ENCODE results near the gene ACVR1. TPM values are rescaled to one million over a fixed set of nuclear protein-coding genes. Genes with fewer than 3 reads are reported as not detected.
"Not testable (repeated sequence)": the region's sequence is repeated elsewhere in the genome, so short reads cannot be mapped to it uniquely, and the experiment has no call there.

Gene ACVR1
- total RNA-seq, 1 experiment from 2014 or later, result 12.6 TPM

- peak; percentile 14 for DNase-seq (ENCODE audit: low read depth)
Measured at GRCh38 chr2:157894694-157895435, 18.7 kb upstream of the ACVR1 start.

DNA sequence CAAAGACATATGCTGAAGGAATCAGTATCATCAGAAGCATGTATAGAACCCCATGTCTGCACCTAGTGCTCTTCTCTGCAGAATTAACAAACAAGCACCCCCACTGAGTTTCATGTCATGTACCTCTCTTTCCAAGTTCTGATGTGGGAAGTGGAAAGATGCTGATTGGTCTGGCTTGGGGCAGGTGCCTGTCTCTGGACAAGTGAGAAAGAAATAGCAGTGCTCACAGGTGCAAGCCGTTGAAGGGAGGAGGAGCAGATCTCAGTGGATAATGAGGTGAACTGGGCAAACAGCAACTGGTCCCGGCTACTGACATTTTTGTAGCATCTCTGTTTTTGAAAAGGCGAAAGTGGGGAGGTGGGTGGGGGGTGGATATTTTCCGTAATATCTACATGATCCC lies 17.5 kb upstream of the ACVR1 start:
- no peak for DNase-seq (ENCODE audit: low read depth)

DNA sequence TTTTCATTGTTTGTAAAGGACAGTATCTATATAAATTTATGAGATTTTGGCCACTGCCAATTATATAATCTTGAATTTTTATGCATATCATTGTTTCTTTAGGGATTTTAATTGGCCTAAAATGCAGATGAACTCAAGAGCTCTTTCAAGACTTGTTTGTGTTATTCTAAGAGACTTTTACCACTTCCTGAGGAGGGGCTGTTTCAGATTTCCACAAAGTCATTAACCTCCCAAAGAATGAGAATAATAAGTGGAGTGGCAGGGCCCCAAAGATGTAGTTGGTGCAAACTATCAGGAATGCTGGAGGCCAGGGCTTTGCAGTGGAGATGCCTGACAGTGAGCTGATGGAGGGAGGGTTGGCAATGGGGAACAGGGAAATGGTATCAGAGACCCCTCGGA lies 15.5 kb upstream of the ACVR1 start:
- no peak for DNase-seq (ENCODE audit: low read depth)

DNA sequence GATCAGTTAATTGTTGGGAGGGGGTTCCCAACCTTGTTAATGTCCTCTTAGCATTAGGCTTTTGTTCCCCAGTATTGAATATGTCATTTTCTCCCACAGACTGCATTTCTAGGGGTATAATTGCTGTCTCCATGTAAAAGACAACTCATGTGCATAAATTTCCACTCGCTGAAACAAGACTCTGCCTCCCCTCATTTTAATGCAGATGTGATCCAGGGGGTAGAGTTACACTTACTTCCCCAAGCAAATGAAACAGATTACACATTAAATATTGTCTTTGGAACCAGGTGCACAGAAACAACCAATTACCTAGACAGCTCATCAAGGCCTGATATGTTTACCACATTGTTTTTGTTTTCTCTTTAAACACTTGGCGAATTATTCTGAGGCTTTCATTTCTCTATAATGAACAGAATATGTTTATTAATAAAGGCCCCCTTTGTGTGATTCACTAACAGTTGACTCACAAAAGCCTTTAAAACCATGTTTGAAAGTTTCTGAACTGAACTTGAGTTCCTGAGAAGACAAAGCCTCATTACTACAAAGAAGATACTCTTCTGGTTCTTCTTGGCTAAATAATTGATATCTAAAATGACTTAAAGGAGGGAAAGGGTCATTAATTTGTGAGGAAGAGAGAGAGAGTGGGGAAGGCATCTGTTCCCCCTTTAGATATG lies 15.0 kb upstream of the ACVR1 start:
- DNase-seq (ENCODE audit: low read depth), result no peak

DNA sequence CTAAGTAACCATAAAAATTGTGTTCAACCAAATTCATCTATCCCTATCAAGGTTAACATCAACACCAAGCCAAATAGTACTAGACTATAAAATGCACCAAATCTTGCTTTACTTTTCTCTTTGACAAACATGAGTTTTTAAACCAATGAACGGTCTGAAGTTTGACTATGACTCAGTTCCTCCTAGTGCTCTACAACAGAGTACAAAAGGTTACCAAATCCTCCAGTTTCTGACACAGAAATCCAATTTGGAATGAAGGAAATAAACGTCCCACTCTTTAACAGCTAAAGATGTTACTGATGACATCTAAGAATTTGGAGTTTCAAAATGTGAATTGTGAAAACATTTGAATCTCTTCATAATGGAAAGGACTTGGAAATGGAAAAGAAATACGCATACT lies 11.8 kb upstream of the ACVR1 start:
- DNase-seq (ENCODE audit: low read depth), result no peak

GRCh38 chr2:157884533-157884932 lies 8.4 kb upstream of the ACVR1 start:
- not testable (repeated sequence) for DNase-seq (ENCODE audit: low read depth)

DNA sequence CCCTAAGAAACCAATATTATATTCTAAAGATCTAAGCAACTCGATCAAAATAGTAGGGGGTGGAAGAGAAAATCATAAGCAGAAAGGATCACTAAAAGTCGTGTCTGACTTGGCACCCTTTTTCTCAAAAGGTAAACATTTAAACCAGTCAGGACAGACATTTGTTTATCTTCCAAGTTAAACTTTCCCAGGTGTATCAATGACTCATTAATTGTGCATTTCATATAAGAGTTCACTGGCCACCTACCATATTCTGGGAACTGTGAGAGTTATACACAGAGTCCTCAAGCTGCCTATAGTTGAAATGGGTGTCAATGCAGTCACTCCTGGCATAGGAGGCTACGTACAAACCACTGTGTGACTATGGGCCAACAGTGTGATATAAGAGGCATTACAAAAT lies 4.8 kb upstream of the ACVR1 start:
- no peak for DNase-seq (ENCODE audit: low read depth)

DNA sequence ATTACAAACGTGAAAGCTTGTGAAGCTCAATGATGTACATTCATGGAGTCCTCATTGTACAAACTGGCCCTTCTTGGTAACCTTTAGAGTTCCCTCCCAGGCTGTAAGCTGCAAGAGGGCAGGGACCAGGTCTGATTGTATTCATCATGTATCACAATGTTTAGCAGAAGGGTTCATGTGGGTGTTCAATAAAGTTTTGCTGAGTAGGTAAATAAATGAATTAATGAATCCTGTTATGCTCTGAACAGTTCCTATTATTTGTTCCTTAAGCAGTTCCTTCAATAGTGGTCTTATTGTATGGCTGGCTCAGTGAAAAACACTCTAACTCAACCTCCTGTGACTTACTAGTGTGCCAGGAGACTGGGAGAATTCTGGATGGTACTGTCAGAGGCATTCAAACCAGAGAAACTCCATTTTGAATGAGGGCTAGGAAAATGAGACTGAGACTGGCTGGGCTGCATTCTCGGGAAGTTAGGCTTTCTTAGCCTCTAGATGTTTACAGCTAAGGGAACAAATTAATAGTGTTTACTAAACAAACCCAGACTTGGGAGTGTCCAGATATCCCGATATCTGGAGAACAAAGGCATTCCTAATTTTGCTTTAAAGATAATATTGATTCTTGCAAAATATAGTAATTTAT lies 1.8 kb upstream of the ACVR1 start:
- DNase-seq (ENCODE audit: low read depth), result no peak

DNA sequence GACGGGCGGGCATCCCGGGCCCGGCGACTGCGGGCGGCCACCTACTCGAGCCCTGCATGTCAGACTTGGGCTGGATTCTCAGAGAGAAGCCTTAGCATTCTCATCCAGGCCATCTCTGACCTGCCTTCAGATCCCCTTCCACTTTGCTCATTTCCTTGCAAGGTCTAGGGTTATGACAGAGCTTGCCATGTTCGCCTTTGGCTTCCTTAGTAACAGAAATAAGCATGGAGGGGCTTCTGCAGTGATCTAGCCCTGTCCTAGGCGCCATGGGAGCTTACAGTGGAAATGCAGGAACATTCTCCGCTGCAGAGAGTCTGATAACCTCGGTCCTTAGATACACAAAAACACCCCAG lies 632 bp upstream of the ACVR1 start:
- no peak for DNase-seq (ENCODE audit: low read depth)

DNA sequence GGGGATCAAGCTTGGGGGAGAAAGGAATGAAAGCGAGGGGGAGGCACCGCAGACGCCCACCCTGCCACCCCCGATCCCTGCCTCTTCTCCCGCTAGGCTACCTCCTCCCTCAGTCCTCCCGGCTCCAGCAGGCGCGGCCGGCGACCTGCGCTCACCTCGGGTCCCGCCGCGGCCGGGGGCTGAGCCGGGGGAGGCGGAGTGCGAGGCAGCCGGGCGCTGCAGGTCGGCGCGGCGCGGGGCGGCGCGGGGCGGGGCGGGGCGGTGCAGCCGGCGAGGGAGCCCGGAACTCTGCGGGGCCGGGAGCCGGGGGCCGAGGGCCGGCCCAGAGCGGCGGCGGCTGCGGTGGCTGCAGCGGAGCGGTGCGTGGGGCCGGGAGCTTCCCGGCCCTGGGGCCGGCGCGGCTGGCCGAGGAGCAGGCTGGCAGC lies 477 bp downstream of the ACVR1 start:
- DNase-seq (ENCODE audit: low read depth), result no peak

- peak; percentile 67 for DNase-seq (ENCODE audit: low read depth)
Measured at GRCh38 chr2:157874997-157875640, 1.0 kb downstream of the ACVR1 start.

GRCh38 chr2:157874348-157874747 lies 1.8 kb downstream of the ACVR1 start:
- DNase-seq (ENCODE audit: low read depth), result no peak

DNA sequence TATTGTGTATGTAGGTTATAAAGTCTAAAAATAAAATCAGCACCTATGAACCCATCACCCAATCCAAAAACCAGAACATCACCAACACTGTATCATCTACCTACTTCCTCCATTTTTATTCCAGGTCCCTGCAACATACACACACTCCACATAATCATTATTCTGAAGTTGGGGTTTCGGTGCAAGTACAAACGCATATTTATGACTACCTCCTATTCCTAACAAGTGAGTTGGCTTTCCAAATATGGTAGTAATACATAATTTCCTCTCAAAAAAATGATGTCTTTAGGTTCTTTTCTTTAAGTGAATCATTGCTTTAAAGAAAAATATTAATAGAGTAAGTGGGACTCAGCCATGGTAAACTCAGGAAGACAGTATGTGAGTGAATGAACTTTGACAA lies 3.3 kb downstream of the ACVR1 start:
- DNase-seq (ENCODE audit: low read depth), result no peak

DNA sequence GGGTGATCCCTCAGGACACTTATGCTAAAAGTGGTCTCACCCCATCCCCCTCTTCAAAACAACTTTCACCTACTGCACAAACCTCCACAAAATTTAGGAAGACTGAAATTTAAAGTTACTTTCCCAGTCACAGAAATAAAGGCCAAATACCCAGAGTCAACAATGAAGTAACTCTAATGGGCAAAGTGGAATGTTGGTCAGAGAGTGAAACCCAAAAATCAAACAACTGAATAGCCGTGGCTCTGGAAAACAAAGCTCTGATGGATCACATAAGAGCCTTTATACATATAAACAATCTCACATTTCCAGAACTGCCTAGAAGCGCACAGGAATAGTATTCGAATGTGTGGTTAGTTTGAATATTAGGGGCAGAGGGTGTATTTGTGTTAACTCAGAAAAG lies 4.7 kb downstream of the ACVR1 start:
- DNase-seq (ENCODE audit: low read depth), result no peak

- peak; percentile 41 for DNase-seq (ENCODE audit: low read depth)
Measured at GRCh38 chr2:157868993-157869392, 7.1 kb downstream of the ACVR1 start.

GRCh38 chr2:157867703-157868102 lies 8.4 kb downstream of the ACVR1 start:
- no peak for DNase-seq (ENCODE audit: low read depth)

GRCh38 chr2:157866666-157867642 lies 9.2 kb downstream of the ACVR1 start:
- no peak for DNase-seq (ENCODE audit: low read depth)

DNA sequence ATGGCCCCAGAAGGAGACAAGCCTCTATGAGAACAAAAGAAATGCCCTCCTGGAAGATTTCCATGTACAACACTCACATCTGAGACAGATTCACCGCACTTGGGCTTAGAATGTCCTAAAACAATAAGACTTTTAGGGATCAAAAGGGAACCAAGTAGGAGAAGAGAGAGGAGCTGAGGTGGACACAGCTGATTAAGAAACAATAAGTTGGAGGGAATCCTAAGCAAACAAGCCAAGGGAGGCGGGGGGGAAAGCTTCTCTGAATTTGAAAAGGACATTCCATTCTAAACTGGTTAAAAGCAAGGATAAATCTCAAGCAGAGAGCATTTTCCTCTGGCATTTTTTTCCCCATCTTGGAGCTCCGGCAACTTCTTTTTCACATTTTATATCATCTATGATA lies 9.9 kb downstream of the ACVR1 start:
- DNase-seq (ENCODE audit: low read depth), result peak; percentile 7

DNA sequence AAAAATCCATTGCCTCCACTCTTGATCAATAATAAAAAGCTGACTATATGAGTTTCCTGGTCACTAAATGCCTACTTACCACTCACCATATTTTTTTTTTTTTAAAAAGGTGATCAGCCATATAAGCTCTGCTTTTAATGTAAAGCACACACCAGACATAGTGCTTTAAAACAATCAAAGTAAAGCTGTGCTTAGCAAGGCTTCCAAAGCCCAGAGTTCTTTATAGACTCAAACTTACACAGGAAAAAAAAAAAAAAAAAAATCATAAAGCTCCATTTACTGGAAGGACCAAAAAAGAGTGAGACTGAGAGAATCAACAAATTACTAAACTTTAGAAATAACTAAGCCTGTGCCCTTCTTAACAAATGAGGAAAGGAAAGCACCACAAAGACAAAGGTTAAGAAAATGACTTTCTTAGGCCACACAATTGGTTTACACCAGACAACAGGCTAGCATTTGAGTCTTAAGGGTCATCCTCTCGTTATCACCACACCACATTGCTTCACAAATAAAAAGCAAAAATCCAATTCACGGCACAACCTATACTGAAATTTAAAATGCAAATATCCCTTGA lies 11.2 kb downstream of the ACVR1 start:
- no peak for DNase-seq (ENCODE audit: low read depth)

DNA sequence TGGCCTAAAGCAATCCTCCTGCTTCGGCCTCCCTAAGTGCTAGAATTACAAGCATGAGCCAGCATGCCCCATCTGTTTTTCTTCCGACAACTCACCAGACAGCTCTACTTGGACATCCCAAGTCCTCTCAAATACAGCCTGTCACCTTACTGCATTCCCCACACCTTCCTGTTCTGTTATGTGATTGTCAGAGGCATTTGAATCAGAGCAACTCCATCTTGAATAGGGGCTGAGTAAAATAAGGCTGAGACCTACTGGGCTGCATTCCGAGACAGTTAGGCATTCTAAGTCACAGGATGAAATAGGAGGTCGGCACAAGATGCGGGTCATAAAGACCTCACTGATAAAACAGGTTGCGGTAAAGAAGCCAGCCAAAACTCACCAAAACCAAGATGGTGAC lies 17.3 kb downstream of the ACVR1 start:
- no peak for DNase-seq (ENCODE audit: low read depth)

DNA sequence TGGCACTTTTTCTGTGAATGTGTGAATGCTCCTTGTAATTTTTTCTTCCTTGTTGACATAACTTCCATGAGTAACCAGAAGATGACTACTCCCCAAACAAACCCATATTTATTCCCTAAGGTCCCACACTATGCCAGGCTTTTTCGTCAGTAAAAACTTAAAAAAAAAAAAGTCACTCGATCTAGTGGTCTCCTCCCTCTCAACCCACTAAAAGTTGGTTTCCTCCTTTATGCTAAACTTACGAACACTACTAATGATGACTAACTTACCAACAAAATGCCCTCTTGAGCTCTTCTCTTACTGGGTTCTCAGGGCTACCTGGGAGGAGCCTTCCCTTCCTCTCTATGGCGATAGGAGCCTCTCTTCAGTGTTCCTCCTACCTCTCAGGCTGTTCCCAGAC lies 18.2 kb downstream of the ACVR1 start:
- peak; percentile 56 for DNase-seq (ENCODE audit: low read depth)
